B cell (primary cell): Measurements from ENCODE around the gene NDST1.

Source experiments
- CTCF ChIP-seq: fragments of 200-600 bp; IDR thresholded peaks from one replicate; pipeline ENCODE4 v1.8.0; 2022; ENCODE audit warnings: antibody characterized with exemption, mild to moderate bottlenecking
- EZH2 ChIP-seq: IDR thresholded peaks from 2 replicates; pipeline ENCODE4 v1.6.1; 2012; ENCODE audit warnings: borderline replicate concordance, low read depth, mild to moderate bottlenecking, moderate library complexity, low read length; ENCODE audit not compliant: insufficient read depth, poor library complexity, severe bottlenecking

GRCh38 chr5:150516011-150516410, 8.1 kb downstream of the NDST1 start:
- TF ChIP-seq CTCF = no peak
- no peak for TF ChIP-seq EZH2
